Measurements from ENCODE around the gene PLAAT2. TPM values are rescaled to one million over a fixed set of nuclear protein-coding genes. Genes with fewer than 3 reads are reported as not detected.

The PLAAT2 gene
- total and polyA plus RNA-seq, 2 donors (not counting 1 experiment from before 2014, with no cell fraction given), result 4.0 TPM; not detected in 1

GRCh38 chr11:63552921-63553320, 10.3 kb downstream of the PLAAT2 start:
- DNase-seq (no peak), ATAC-seq (ENCODE audit: low read depth) (no peak)
- Mint-ChIP-seq H3K4me3 (peak overlapping the region; percentile 10), H3K27me3 (peaks cover 9% of the 10 kb centered on the region), H3K27ac (peak overlapping the region; percentile 18), H3K4me1 (peaks cover 23% of the 10 kb centered on the region), H3K9me3 (ENCODE audit: insufficient read depth) (no peaks in the 10 kb centered on the region)
- no peaks in the 10 kb centered on the region for H3K36me3 ChIP-seq (replicated peaks in 1 of 2; ENCODE audit: control extremely low read depth in 1 of 2, control insufficient read depth in 1 of 2, extremely low read depth in 1 of 2, insufficient read depth in 2 of 2, low read length in 1 of 2)
- intact Hi-C loops (cut with micrococcal nuclease), result no loop called here
- H3K79me2 ChIP-seq (ENCODE audit: control insufficient read depth, insufficient read depth, low read length), result no peaks in the 10 kb centered on the region
- H4K20me1 ChIP-seq (ENCODE audit: control insufficient read depth, insufficient read depth, low read length, poor library complexity, severe bottlenecking), result no peaks in the 10 kb centered on the region
- no peak overlapping the region for H3K4me2 ChIP-seq (replicated peaks; ENCODE audit: low read depth, low read length, poor library complexity, severe bottlenecking)
- peaks cover 0 to 4% (median 0%) of the 10 kb centered on the region in 3 donors for H3K9me3 ChIP-seq (ENCODE audit: control extremely low read depth in 1 of 3, control insufficient read depth in 2 of 3, insufficient read depth in 1 of 3, low read length in 2 of 3)
- no peak overlapping the region for H2AFZ ChIP-seq (ENCODE audit: insufficient read depth, low read depth, low read length, poor library complexity, severe bottlenecking)
- no peak overlapping the region for H3K4me3 ChIP-seq (ENCODE audit: control extremely low read depth in 1 of 5, extremely low read depth in 1 of 5, insufficient read depth in 1 of 5, low read depth in 2 of 5, low read length in 4 of 5)
- POLR2A ChIA-PET, result no interaction called here
- 96% methylated on average over 5 of the region's 7 CpGs for WGBS (ENCODE audit: insufficient coverage)
- H3K27me3 ChIP-seq (replicated peaks in 1 of 4; ENCODE audit: control extremely low read depth in 1 of 4, control insufficient read depth in 3 of 4, insufficient read depth in 4 of 4, low read length in 3 of 4), result peaks cover 0 to 11% (median 0%) of the 10 kb centered on the region in 4 experiments
- H3K9ac ChIP-seq (ENCODE audit: low read length), result no peak overlapping the region
- no peak overlapping the region for H3K27ac ChIP-seq (ENCODE audit: low read length in 2 of 2)
- CTCF ChIA-PET, result no interaction called here
- peaks cover 9 to 27% of the 10 kb centered on the region in 2 donors for H3K4me1 ChIP-seq (ENCODE audit: control insufficient read depth in 2 of 2, insufficient read depth in 2 of 2, low read length in 2 of 2)
- TF ChIP-seq CTCF (IDR thresholded peaks at IDR 0.05), result no peak
- no peak for TF ChIP-seq EZH2 (IDR thresholded peaks at IDR 0.05; ENCODE audit: borderline replicate concordance, insufficient read depth, low read depth, low read length, poor library complexity, severe bottlenecking)

GRCh38 chr11:63551889-63552266, 11.3 kb downstream of the PLAAT2 start:
- Histone ChIP-seq H3K36me3 (replicated peaks in 1 of 2; ENCODE audit: control extremely low read depth in 1 of 2, control insufficient read depth in 1 of 2, extremely low read depth in 1 of 2, insufficient read depth in 2 of 2, low read length in 1 of 2) (no peaks in the 10 kb centered on the region), H3K9me3 (ENCODE audit: control extremely low read depth in 1 of 3, control insufficient read depth in 2 of 3, insufficient read depth in 1 of 3, low read length in 2 of 3) (peaks cover 0 to 4% (median 0%) of the 10 kb centered on the region in 3 donors), H3K9ac (ENCODE audit: low read length) (no peak overlapping the region), H3K27ac (ENCODE audit: low read length in 2 of 2) (no peak overlapping the region), H3K4me2 (replicated peaks; ENCODE audit: low read depth, low read length, poor library complexity, severe bottlenecking) (peak overlapping the region; percentile 3), H4K20me1 (ENCODE audit: control insufficient read depth, insufficient read depth, low read length, poor library complexity, severe bottlenecking) (no peaks in the 10 kb centered on the region), H3K27me3 (replicated peaks in 1 of 4; ENCODE audit: control extremely low read depth in 1 of 4, control insufficient read depth in 3 of 4, insufficient read depth in 4 of 4, low read length in 3 of 4) (peaks cover 0 to 11% (median 0%) of the 10 kb centered on the region in 4 experiments), H3K79me2 (ENCODE audit: control insufficient read depth, insufficient read depth, low read length) (no peaks in the 10 kb centered on the region), H3K4me1 (ENCODE audit: control insufficient read depth in 2 of 2, insufficient read depth in 2 of 2, low read length in 2 of 2) (peaks cover 9 to 27% of the 10 kb centered on the region in 2 donors), H2AFZ (ENCODE audit: insufficient read depth, low read depth, low read length, poor library complexity, severe bottlenecking) (no peak overlapping the region), H3K4me3 (ENCODE audit: control extremely low read depth in 1 of 5, extremely low read depth in 1 of 5, insufficient read depth in 1 of 5, low read depth in 2 of 5, low read length in 4 of 5) (no peak overlapping the region)
- 100% methylated on average over 1 of the region's 6 CpGs for WGBS (ENCODE audit: insufficient coverage)
- intact Hi-C loops (cut with micrococcal nuclease), result no loop called here
- CTCF ChIA-PET, result interaction anchor here (1.1 to 1.4 kb wide), 2 partner anchors 15 to 30 kb away, joined by 3 read pairs; no protein-coding TSS in a partner anchor
- no peak for TF ChIP-seq EZH2 (IDR thresholded peaks at IDR 0.05; ENCODE audit: borderline replicate concordance, insufficient read depth, low read depth, low read length, poor library complexity, severe bottlenecking)
- TF ChIP-seq CTCF (IDR thresholded peaks at IDR 0.05), result no peak
- peaks cover 9% of the 10 kb centered on the region for H3K27me3 Mint-ChIP-seq
- POLR2A ChIA-PET, result no interaction called here
- no peak overlapping the region for H3K27ac Mint-ChIP-seq
- DNase-seq, result no peak
- no peaks in the 10 kb centered on the region for H3K9me3 Mint-ChIP-seq (ENCODE audit: insufficient read depth)
- H3K4me3 Mint-ChIP-seq, result no peak overlapping the region
- no peak for ATAC-seq (ENCODE audit: low read depth)
- peaks cover 23% of the 10 kb centered on the region for H3K4me1 Mint-ChIP-seq
